ENCODE results near the gene LONP2.

Gene LONP2

DNA sequence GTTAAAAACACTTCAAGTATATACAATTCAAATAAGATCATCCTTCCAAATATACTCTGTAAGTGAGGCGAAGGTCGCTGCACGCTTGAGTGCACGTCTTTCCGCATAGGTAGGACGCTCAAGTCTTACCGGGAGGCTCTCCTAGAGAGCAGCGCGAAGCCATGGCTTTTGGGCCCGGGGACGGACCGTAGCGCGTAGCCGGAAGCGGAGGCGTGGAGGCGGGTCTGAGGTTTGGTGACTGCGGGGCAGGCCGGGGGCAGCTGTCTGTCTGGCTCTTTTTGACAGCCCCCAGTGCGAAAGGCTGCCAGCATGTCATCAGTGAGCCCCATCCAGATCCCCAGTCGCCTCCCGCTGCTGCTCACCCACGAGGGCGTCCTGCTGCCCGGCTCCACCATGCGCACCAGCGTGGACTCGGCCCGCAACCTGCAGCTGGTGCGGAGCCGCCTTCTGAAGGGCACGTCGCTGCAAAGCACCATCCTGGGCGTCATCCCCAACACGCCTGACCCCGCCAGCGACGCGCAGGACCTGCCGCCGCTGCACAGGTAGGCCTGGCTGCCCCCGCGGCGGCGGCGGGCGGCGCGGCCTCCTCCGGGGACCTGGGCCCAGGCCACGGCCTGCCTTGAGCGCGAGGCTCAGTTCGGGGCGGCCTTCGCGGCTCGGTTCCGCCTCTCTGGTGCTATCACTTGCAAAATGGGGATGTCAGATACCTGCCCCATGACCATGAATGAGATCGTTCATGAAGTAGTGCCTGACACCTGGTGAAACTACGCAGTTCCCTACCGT lies at the start of gene LONP2:
TSS of gene LONP2 (plus strand) at position 221 of the 783 bp plus-strand sequence. CDS start at position 310, 89 bp downstream.
- peak; percentile 82 for DNase-seq (ENCODE audit: low read depth)
- TF ChIP-seq, protein P1, sequence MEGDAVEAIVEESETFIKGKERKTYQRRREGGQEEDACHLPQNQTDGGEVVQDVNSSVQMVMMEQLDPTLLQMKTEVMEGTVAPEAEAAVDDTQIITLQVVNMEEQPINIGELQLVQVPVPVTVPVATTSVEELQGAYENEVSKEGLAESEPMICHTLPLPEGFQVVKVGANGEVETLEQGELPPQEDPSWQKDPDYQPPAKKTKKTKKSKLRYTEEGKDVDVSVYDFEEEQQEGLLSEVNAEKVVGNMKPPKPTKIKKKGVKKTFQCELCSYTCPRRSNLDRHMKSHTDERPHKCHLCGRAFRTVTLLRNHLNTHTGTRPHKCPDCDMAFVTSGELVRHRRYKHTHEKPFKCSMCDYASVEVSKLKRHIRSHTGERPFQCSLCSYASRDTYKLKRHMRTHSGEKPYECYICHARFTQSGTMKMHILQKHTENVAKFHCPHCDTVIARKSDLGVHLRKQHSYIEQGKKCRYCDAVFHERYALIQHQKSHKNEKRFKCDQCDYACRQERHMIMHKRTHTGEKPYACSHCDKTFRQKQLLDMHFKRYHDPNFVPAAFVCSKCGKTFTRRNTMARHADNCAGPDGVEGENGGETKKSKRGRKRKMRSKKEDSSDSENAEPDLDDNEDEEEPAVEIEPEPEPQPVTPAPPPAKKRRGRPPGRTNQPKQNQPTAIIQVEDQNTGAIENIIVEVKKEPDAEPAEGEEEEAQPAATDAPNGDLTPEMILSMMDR (IDR thresholded peaks at IDR 0.05; ENCODE audit: control insufficient read depth, extremely low read depth, insufficient read depth): no peak
- H3K4me3 ChIP-seq (ENCODE audit: low read depth, low read length): peak within 1 kb of the TSS; percentile 81

- DNase-seq (ENCODE audit: low read depth): peak; percentile 59
- H3K4me3 ChIP-seq (ENCODE audit: low read depth, low read length): no peak overlapping the region
- TF ChIP-seq, protein P1 (IDR thresholded peaks at IDR 0.05; ENCODE audit: control insufficient read depth, extremely low read depth, insufficient read depth): no peak
Measured at GRCh38 chr16:48194828-48195556, 49.1 kb upstream of the LONP2 start.

DNA sequence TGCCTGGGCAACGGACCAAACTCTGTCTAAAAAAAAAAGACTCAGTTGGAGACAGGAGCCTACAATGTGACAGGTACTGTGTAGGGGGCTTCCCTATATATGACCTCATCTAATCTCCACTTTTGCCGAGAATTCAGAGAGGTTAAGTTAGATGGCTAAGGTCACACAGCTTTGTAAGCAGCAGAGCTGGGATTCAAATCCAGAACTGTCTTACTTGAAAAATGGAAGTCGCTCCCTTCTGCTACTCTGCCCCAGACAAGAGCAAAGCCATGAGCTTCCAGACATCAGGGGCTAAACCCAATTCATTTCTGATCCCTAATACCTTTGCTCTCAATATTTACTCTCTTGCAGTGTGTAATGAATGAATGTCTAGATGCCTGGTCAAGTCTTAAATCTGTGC lies 46.8 kb upstream of the LONP2 start:
- TF ChIP-seq, protein P1 (IDR thresholded peaks at IDR 0.05; ENCODE audit: control insufficient read depth, extremely low read depth, insufficient read depth): no peak
- DNase-seq (ENCODE audit: low read depth): no peak
- H3K4me3 ChIP-seq (ENCODE audit: low read depth, low read length): no peak overlapping the region

- H3K4me3 ChIP-seq (ENCODE audit: low read depth, low read length): no peak overlapping the region
- no peak for DNase-seq (ENCODE audit: low read depth)
- TF ChIP-seq, protein P1 (IDR thresholded peaks at IDR 0.05; ENCODE audit: control insufficient read depth, extremely low read depth, insufficient read depth): no peak
Measured at GRCh38 chr16:48201515-48202201, 42.4 kb upstream of the LONP2 start.

GRCh38 chr16:48203974-48204824 lies 39.9 kb upstream of the LONP2 start:
- H3K4me3 ChIP-seq (ENCODE audit: low read depth, low read length): no peak overlapping the region
- DNase-seq (ENCODE audit: low read depth): no peak
- TF ChIP-seq, protein P1 (IDR thresholded peaks at IDR 0.05; ENCODE audit: control insufficient read depth, extremely low read depth, insufficient read depth): no peak

GRCh38 chr16:48204825-48205151 lies 39.3 kb upstream of the LONP2 start:
- TF ChIP-seq, protein P1 (IDR thresholded peaks at IDR 0.05; ENCODE audit: control insufficient read depth, extremely low read depth, insufficient read depth): no peak
- DNase-seq (ENCODE audit: low read depth): no peak
- no peak overlapping the region for H3K4me3 ChIP-seq (ENCODE audit: low read depth, low read length)
